ENCODE measurements around the gene AVL9.

Gene AVL9

GRCh38 chr7:32579776-32580175, 84.5 kb downstream of the AVL9 start:
- in situ Hi-C loops (cut with HindIII; ENCODE audit: low sequenced_read_pairs): no loop called here
- H3K4me3 ChIP-seq (ENCODE audit: low read depth, low read length): no peak overlapping the region
- no peak for DNase-seq (ENCODE audit: low read depth, low spot score)
- TF ChIP-seq, protein P1, sequence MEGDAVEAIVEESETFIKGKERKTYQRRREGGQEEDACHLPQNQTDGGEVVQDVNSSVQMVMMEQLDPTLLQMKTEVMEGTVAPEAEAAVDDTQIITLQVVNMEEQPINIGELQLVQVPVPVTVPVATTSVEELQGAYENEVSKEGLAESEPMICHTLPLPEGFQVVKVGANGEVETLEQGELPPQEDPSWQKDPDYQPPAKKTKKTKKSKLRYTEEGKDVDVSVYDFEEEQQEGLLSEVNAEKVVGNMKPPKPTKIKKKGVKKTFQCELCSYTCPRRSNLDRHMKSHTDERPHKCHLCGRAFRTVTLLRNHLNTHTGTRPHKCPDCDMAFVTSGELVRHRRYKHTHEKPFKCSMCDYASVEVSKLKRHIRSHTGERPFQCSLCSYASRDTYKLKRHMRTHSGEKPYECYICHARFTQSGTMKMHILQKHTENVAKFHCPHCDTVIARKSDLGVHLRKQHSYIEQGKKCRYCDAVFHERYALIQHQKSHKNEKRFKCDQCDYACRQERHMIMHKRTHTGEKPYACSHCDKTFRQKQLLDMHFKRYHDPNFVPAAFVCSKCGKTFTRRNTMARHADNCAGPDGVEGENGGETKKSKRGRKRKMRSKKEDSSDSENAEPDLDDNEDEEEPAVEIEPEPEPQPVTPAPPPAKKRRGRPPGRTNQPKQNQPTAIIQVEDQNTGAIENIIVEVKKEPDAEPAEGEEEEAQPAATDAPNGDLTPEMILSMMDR (IDR thresholded peaks at IDR 0.05; ENCODE audit: low read depth, low read length): no peak

DNA sequence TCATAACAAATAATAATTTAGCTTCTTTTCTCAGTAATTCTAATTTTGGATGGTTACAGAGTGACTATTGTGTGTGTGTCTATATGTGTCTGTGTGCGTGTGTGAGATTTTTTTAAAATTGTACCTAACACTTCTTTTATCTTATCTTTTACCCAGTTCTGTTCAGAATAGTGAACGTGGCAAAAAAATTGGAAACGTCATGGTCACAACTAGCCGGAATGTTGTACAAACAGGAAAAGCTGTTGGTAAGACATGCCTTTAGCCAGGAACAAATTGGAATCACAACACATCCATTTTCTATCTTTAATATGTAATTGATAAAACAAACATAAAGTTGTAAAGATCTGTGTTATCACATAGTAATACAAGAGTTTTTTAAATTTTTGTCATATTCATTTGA, 85.4 kb downstream of the AVL9 start:
- TF ChIP-seq, protein P1 (IDR thresholded peaks at IDR 0.05; ENCODE audit: low read depth, low read length): no peak
- DNase-seq (ENCODE audit: low read depth, low spot score): no peak
- H3K4me3 ChIP-seq (ENCODE audit: low read depth, low read length): no peak overlapping the region
- in situ Hi-C loops (cut with HindIII; ENCODE audit: low sequenced_read_pairs): no loop called here

DNA sequence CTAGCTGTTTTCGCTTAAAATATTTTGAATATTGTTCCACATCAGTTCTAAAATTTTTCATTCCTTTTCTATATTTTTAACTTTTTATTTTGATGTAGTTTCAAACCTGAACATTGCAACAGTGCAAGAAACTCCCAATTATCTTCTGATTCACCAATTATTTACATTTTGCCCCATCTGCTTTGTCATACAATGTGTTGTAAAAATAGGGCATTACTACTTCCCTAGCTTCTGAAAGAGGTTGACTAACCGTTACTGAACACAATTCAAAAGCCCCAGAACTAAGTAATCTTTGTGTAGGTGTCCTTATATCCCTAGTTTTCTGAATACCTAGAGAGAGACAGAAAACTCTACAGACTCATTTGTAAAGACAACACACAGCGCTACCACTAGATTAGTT, 86.7 kb downstream of the AVL9 start:
- DNase-seq (ENCODE audit: low read depth, low spot score): no peak
- no peak overlapping the region for H3K4me3 ChIP-seq (ENCODE audit: low read depth, low read length)
- TF ChIP-seq, protein P1 (IDR thresholded peaks at IDR 0.05; ENCODE audit: low read depth, low read length): no peak
- in situ Hi-C loops (cut with HindIII; ENCODE audit: low sequenced_read_pairs): no loop called here

DNA sequence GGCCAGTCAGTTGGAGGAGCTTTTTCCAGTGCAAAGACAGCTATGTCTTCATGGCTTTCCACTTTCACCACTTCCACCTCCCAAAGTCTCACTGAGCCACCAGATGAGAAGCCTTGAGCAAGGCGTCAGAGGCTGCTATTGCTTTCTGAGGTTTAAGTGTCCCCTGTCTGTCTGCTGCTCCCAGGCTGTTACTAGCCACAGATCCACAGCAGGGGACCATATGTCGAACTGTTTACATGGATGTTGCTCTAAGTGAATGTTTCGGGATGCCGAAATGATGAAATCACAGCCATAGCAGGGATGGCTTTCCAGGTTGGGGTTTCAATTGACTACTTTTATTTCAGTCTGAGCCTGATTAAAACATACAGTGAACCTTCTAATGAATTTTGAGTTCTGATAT, 88.5 kb downstream of the AVL9 start:
- no peak overlapping the region for H3K4me3 ChIP-seq (ENCODE audit: low read depth, low read length)
- in situ Hi-C loops (cut with HindIII; ENCODE audit: low sequenced_read_pairs): no loop called here
- peak; percentile 84 for DNase-seq (ENCODE audit: low read depth, low spot score)
- TF ChIP-seq, protein P1 (IDR thresholded peaks at IDR 0.05; ENCODE audit: low read depth, low read length): no peak

GRCh38 chr7:32586291-32587221, 91.3 kb downstream of the AVL9 start:
- TF ChIP-seq, protein P1 (IDR thresholded peaks at IDR 0.05; ENCODE audit: low read depth, low read length): no peak
- in situ Hi-C loops (cut with HindIII; ENCODE audit: low sequenced_read_pairs): no loop called here
- no peak overlapping the region for H3K4me3 ChIP-seq (ENCODE audit: low read depth, low read length)
- DNase-seq (ENCODE audit: low read depth, low spot score): peak; percentile 98

DNA sequence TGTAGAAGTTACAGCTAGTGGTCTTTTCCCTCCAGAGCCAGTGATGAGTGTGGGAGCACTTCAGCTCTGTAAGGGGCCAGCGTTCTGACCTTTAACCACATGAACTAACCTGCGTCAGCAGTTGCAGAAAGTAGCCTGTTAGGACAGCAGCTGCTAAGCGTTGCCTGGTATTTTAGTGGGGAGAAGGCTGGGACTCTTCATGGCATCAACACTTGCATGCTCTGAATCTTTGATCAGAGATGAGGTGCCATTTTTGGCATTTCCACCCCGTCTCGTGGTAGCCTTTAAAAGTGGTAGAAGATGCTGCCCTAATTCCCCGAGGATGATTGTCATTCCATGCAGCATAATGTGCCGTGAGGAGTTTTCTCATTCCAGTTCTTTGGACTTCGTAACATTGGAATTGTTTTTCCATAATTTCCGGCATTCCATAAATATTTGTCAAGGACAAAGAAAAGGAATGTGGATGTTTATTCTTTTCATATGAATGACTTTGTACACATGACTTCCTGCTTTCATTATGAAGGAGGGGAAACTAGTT, 92.2 kb downstream of the AVL9 start:
- peak; percentile 91 for DNase-seq (ENCODE audit: low read depth, low spot score)
- in situ Hi-C loops (cut with HindIII; ENCODE audit: low sequenced_read_pairs): no loop called here
- no peak overlapping the region for H3K4me3 ChIP-seq (ENCODE audit: low read depth, low read length)
- TF ChIP-seq, protein P1 (IDR thresholded peaks at IDR 0.05; ENCODE audit: low read depth, low read length): no peak
